HEK293 (cell line): ENCODE results near the gene MAPT.

Experiments used
- CTCF ChIP-seq: fragments of 450-650 bp; formaldehyde crosslinking; IDR thresholded peaks from 2 replicates; pipeline ENCODE4 v1.5.1; 2016; ENCODE audit warnings: missing biosample characterization, missing genetic modification characterization
- ZNF16 ChIP-seq: fragments of 450-650 bp; formaldehyde crosslinking; IDR thresholded peaks from 2 replicates; pipeline ENCODE4 v1.5.1; 2016; ENCODE audit warnings: low read depth, missing biosample characterization, missing genetic modification characterization

- TF ChIP-seq CTCF (tag by site-specific recombination) (no peak), ZNF16 (tag by site-specific recombination) (no peak)
Measured at GRCh38 chr17:46035112-46035818, 140.9 kb downstream of the MAPT start.
